Neural progenitor cell (in vitro differentiated cells): ENCODE data around the gene UBE2J1. TPM values are rescaled to one million over a fixed set of nuclear protein-coding genes. Genes with fewer than 3 reads are reported as not detected.

Source experiments
- DNase-seq: peaks from one replicate; pipeline ENCODE4 v3.0.0-alpha.2; 2016; ENCODE audit warnings: low spot score
- H2AFZ ChIP-seq: fragments of 200-600 bp; sonication (generic); replicated peaks from 2 replicates; pipeline ENCODE4 v1.6.1; 2016; ENCODE audit warnings: antibody characterized with exemption
- H3F3A ChIP-seq: fragments of 200-600 bp; sonication (generic); 2 replicates; pipeline ENCODE4 v1.6.1; 2016; ENCODE audit warnings: antibody characterized with exemption, low read depth
- H3K27ac ChIP-seq: fragments of 200-600 bp; sonication (generic); 2 replicates; pipeline ENCODE4 v1.5.1; 2016; ENCODE audit warnings: mild to moderate bottlenecking
- H3K27me3 ChIP-seq: fragments of 200-600 bp; sonication (generic); 2 replicates; pipeline ENCODE4 v1.6.1; 2016; ENCODE audit warnings: mild to moderate bottlenecking, moderate library complexity
- H3K36me3 ChIP-seq: fragments of 200-600 bp; sonication (generic); 2 replicates; pipeline ENCODE4 v1.5.1; 2016
- H3K4me1 ChIP-seq: fragments of 200-600 bp; sonication (generic); 2 replicates; pipeline ENCODE4 v1.6.1; 2016; ENCODE audit warnings: mixed run types
- H3K4me2 ChIP-seq: fragments of 200-600 bp; sonication (generic); 2 replicates; pipeline ENCODE4 v1.6.1; 2016
- H3K4me3 ChIP-seq: fragments of 200-600 bp; sonication (generic); 2 replicates; pipeline ENCODE4 v1.5.1; 2016
- H3K79me2 ChIP-seq: fragments of 200-600 bp; sonication (generic); 2 replicates; pipeline ENCODE4 v1.6.1; 2016; ENCODE audit warnings: low read depth
- H3K9ac ChIP-seq: fragments of 200-600 bp; sonication (generic); 2 replicates; pipeline ENCODE4 v1.6.1; 2016
- H3K9me3 ChIP-seq: fragments of 200-600 bp; sonication (generic); 2 replicates; pipeline ENCODE4 v1.5.1; 2016; ENCODE audit warnings: low read depth
- H4K20me1 ChIP-seq: fragments of 200-600 bp; sonication (generic); 2 replicates; pipeline ENCODE4 v1.6.1; 2016; ENCODE audit warnings: low read depth
- H3K27ac Mint-ChIP-seq: 3 replicates; pipeline ENCODE4 v1.8.0; 2021; ENCODE audit warnings: mixed read lengths
- H3K27me3 Mint-ChIP-seq: 2 replicates; pipeline ENCODE4 v1.8.0; 2022; ENCODE audit warnings: low read depth, mild to moderate bottlenecking, inconsistent platforms, moderate library complexity, mixed read lengths; ENCODE audit not compliant: insufficient read depth
- H3K36me3 Mint-ChIP-seq: 3 replicates; pipeline ENCODE4 v1.8.0; 2021; ENCODE audit warnings: mixed read lengths
- H3K4me1 Mint-ChIP-seq: 3 replicates; pipeline ENCODE4 v1.8.0; 2021; ENCODE audit warnings: mixed read lengths
- H3K4me3 Mint-ChIP-seq: 3 replicates; pipeline ENCODE4 v1.8.0; 2021; ENCODE audit warnings: mild to moderate bottlenecking, moderate library complexity, mixed read lengths
- H3K9me3 Mint-ChIP-seq: 3 replicates; pipeline ENCODE4 v1.8.0; 2020; ENCODE audit warnings: mixed read lengths
- CTCF ChIP-seq: fragments of 200-600 bp; sonication (generic); IDR thresholded peaks from 2 replicates; pipeline ENCODE4 v1.5.1; 2017; ENCODE audit warnings: antibody characterized with exemption, mild to moderate bottlenecking
- EZH2 ChIP-seq: fragments of 200-600 bp; sonication (generic); IDR thresholded peaks from 2 replicates; pipeline ENCODE4 v1.6.1; 2017; ENCODE audit warnings: antibody characterized with exemption, mild to moderate bottlenecking, moderate library complexity
- EZH2phosphoT487 ChIP-seq: fragments of 200-600 bp; sonication (generic); IDR thresholded peaks from 2 replicates; pipeline ENCODE4 v1.6.1; 2017; ENCODE audit warnings: antibody characterized with exemption
- total RNA-seq: library from RNA; depleted of rRNA; stranded (reverse); fragments of >200 nt; gene quantifications from 2 replicates; pipeline ENCODE4 v1.2.3, GENCODE V29; 2015; ENCODE audit warnings: low replicate concordance

Gene UBE2J1
- 27.4 and 43.0 TPM in 2 replicates for total RNA-seq

DNA sequence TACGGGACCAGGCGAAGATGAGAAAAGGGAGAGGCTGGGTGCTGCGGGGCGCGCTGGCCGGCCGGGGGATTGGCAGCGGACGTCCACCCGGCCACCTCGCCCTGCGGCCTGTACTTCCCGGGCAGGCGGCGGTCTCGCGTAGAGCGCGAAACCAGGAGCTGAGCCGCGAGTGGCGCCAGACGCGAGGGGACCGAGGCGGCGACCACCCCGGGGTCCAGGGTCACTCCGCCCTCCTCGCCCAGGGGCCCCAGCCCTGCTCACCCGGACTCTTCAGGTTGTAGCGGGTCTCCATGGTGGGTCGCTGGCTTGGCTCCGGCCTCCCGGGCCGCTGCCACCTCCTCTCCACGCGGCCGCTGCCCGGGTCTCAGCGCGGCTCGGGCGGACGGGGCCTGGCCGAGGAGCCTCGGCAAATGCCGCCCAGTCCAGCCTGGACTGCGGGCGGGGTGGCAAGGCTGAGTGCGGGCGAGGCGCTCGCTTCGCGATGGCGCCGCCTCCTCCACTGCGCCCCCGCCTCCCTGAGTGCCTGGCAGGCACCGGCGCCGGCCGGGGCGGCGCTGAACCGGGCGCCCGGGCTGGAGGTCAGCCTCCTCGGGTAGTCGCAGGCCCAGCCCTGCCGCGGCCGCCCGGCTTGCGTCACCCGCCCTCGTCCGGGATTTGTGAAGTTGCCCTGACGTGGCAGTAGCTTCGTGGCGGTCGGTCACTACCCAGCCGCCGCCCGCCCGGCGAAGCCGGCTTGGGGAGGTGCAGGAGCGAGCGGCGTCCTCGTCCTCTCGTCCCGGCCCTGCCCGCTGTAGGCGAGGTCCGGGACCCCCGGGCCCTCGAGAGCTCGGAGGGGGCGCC lies at the start of gene UBE2J1:
TSS of gene UBE2J1 (minus strand) at position 445 of the 840 bp plus-strand sequence. CDS start at position 292, 153 bp downstream.
- DNase-seq = peak; percentile 93
- TF ChIP-seq EZH2 = no peak
- no peak for TF ChIP-seq EZH2phosphoT487
- TF ChIP-seq CTCF = no peak
- peaks cover 51% of the 10 kb centered on the region for H3K4me1 Mint-ChIP-seq
- H3K27ac Mint-ChIP-seq = peak within 1 kb of the TSS; percentile 99
- Histone ChIP-seq H3K79me2 (peaks cover 42% of the 10 kb centered on the region), H4K20me1 (peaks cover 5% of the 10 kb centered on the region), H3K9ac (peak within 1 kb of the TSS; percentile 84), H3K27ac (peak within 1 kb of the TSS; percentile 89), H3K4me3 (peak within 1 kb of the TSS; percentile 64), H3K27me3 (no peaks in the 10 kb centered on the region), H3F3A (peaks cover 34% of the 10 kb centered on the region), H3K4me1 (peaks cover 19% of the 10 kb centered on the region), H2AFZ (peak within 1 kb of the TSS; percentile 87), H3K4me2 (peak within 1 kb of the TSS; percentile 86), H3K9me3 (no peaks in the 10 kb centered on the region), H3K36me3 (no peaks in the 10 kb centered on the region)
- peak within 1 kb of the TSS; percentile 99 for H3K4me3 Mint-ChIP-seq
- peaks cover 2% of the 10 kb centered on the region for H3K9me3 Mint-ChIP-seq
- H3K27me3 Mint-ChIP-seq = peaks cover 3% of the 10 kb centered on the region
- peaks cover 4% of the 10 kb centered on the region for H3K36me3 Mint-ChIP-seq

- Histone ChIP-seq H3K9me3 (no peaks in the 10 kb centered on the region), H3K4me3 (no peak overlapping the region), H3K4me2 (no peak overlapping the region), H3K27ac (no peak overlapping the region), H4K20me1 (no peaks in the 10 kb centered on the region), H2AFZ (no peak overlapping the region), H3K36me3 (no peaks in the 10 kb centered on the region), H3K27me3 (no peaks in the 10 kb centered on the region), H3K79me2 (peaks cover 18% of the 10 kb centered on the region), H3K4me1 (peaks cover 21% of the 10 kb centered on the region), H3K9ac (no peak overlapping the region), H3F3A (peaks cover 23% of the 10 kb centered on the region)
- Mint-ChIP-seq H3K4me1 (peaks cover 19% of the 10 kb centered on the region), H3K27ac (peak overlapping the region; percentile 17), H3K27me3 (no peaks in the 10 kb centered on the region), H3K9me3 (no peaks in the 10 kb centered on the region), H3K4me3 (no peak overlapping the region), H3K36me3 (peaks cover 5% of the 10 kb centered on the region)
- no peak for DNase-seq
- no peak for TF ChIP-seq EZH2phosphoT487
- no peak for TF ChIP-seq EZH2
- no peak for TF ChIP-seq CTCF
These were observed 48.4 kb upstream of the UBE2J1 start for GRCh38 chr6:89400912-89401399.

GRCh38 chr6:89400050-89400449 lies 47.5 kb upstream of the UBE2J1 start:
- Histone ChIP-seq H3K9ac (no peak overlapping the region), H3K27me3 (no peaks in the 10 kb centered on the region), H3K36me3 (no peaks in the 10 kb centered on the region), H3K4me2 (no peak overlapping the region), H3K4me1 (peaks cover 14% of the 10 kb centered on the region), H4K20me1 (no peaks in the 10 kb centered on the region), H3K4me3 (no peak overlapping the region), H3K27ac (no peak overlapping the region), H3K9me3 (no peaks in the 10 kb centered on the region), H3F3A (peaks cover 19% of the 10 kb centered on the region), H3K79me2 (peaks cover 11% of the 10 kb centered on the region), H2AFZ (no peak overlapping the region)
- no peak for DNase-seq
- no peaks in the 10 kb centered on the region for H3K27me3 Mint-ChIP-seq
- H3K27ac Mint-ChIP-seq = no peak overlapping the region
- no peak overlapping the region for H3K4me3 Mint-ChIP-seq
- H3K36me3 Mint-ChIP-seq = peaks cover 5% of the 10 kb centered on the region
- no peaks in the 10 kb centered on the region for H3K9me3 Mint-ChIP-seq
- no peak for TF ChIP-seq EZH2
- TF ChIP-seq EZH2phosphoT487 = no peak
- no peak for TF ChIP-seq CTCF
- peaks cover 12% of the 10 kb centered on the region for H3K4me1 Mint-ChIP-seq
